HG02840 (cell line): Measurements from ENCODE around the gene LCOR.
"Not testable (repeated sequence)": the region's sequence is repeated elsewhere in the genome, so short reads cannot be mapped to it uniquely, and the experiment has no call there.

Experiments used
- ATAC-seq: cut with Tn5 transposase; IDR thresholded peaks from one replicate; pipeline ENCODE4 v1.9.1; 2021; ENCODE audit warnings: mild to moderate bottlenecking, moderate library complexity, moderate number of reproducible peaks; ENCODE audit not compliant: unreplicated experiment, low FRiP score

Gene LCOR

DNA sequence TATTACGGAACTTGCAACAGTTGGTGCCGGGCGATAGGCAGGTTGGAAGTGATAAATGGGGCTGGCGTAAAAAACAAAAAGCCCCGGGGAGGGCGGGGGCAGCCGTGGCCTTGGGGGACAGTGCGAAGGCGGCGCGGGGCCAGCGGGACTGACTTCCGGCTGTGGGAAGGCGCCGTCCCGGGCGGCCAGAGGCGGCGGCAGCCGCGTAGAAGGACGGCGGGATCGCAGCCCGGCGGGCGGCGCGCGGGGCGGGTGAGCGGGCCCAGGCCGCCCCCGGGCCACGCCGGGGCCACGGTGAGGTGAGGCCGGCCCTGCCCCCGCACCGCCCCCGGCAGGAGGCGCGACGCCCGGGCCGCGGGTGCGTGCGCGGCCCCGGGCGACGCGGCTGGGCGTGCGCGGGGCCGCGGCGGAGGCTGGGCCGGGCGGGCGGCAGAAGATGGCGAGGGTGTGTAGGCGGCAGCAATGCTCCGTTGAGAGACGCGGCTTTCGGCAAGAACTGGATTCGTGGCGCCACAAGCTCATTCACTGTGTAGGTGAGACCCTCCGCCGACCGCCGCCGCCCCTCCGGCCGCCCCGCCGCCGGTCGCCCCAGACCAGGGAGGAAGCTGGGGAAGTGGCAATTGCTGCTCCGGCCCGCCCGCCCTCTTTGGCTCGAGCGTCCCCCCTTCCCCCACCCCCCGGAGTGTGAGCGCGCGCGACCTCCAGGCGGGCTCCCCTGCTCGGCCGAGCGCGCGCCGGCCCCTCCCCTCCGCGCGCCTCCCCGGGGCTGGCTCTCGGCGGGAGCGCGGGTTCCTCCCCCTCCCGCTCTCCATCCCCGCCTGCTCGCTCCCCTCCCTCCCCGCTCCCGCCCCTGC lies at the start of gene LCOR:
Gene LCOR, plus strand, starts transcription at position 432 of the 854 bp plus-strand sequence. CDS start 116,760 bp downstream, outside the sequence.
- ATAC-seq: peak; percentile 52

GRCh38 chr10:96784253-96784652 lies 47.8 kb upstream of the LCOR start:
- ATAC-seq: no peak

DNA sequence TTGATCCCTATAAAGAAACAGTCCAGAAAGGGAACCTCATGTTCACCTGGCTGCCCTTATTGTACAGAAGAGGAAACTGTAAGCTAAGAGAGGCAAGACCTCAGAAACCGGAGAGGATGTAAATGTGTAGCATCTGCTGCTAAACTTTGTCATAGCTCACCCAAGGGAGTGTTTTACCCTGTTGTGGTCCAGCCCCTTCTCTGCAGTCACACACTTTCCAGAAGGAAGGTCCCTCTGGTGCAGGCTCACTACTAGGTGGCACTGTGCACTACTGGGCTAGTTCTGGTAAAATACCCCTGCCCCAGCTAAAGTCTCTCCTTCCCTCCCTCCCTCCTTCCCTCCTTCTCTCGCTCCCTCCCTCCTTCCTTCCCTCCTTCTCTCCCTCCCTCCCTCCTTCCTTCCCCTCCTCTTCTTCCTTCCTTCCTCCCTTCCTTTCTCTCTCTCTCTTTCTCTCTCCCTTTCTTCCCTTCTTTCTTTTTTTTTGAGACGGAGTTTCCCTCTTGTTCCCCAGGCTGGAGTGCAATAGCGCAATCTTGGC lies 42.5 kb upstream of the LCOR start:
- no peak for ATAC-seq

DNA sequence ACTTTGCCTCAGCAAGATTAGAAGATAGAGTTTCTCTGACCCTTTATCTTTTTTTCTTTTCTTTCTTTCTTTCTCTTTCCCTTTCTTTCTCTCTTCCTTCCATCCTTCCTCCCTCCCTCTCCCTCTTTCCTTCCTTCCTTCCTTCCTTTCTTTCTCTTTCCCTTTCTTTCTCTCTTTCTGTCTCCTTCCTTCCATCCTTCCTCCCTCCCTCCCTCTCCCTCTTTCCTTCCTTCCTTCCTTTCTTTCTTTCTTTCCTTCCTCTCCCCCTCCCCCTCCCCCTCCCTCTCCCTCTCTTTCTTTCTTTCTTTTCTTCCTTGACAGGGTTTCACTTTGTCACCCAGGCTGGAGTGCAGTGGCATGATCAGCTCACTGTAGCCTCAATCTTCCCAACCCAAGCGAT lies 40.2 kb upstream of the LCOR start:
- ATAC-seq: no peak

DNA sequence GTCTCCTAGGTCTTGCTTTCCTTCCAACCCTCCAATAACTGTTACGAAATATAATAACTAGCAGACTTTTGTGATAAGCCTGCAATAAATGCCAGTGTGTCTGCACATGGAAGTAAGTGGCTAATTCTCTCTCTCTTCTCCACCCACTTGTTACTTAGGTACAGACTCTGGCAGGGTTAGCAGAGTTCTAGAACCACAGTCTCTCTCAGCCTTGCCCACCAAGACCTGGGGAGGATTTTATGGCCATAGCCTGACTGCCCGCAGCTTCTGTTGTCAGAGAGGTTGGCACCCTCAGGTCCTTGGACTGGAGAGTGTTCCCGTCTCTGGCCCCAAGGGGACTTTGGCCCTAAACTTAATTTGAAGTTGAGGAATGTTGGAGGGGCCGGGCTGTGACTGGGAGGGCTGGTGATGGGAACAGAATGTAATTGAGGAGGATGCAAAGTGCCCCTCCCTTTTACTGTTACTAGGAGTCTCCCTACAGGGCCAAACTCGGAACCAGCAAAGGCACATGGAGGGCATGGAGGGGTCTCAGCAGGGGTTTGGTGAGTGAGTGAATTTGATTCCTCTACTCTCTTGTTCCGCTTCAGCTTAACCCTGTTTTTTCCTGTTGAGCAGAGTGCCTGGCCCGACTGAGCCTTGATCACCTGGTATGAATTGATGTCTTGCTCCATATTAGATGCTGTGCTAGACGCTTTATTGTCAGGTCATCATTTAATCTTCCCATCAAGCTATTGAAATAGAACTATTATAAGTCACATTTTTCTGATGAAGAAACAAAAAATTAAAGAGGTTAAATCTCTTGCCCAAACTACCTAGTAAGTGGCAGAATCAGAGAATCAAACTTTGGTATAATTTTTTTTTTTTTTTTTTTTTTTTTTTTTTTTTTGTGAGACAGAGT lies 37.0 kb upstream of the LCOR start:
- no peak for ATAC-seq

DNA sequence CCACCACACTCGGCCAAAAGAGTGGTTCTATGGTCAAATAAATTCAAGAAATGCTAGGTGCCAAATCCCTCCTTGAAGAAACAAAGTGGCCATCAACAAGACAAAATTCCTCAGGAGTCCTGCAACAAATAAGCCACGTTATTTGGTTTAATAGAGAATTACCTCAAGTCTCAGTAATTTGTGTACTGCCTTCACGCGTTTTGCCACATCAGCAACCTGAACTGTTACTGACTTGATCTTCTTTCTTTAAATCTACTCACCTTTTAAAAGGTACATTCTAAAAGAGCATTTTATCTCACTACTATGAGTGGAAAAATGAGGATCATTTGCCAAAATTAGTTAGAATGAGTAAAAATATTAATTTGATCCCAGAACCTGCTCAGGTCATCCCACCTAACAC lies 34.6 kb upstream of the LCOR start:
- no peak for ATAC-seq

DNA sequence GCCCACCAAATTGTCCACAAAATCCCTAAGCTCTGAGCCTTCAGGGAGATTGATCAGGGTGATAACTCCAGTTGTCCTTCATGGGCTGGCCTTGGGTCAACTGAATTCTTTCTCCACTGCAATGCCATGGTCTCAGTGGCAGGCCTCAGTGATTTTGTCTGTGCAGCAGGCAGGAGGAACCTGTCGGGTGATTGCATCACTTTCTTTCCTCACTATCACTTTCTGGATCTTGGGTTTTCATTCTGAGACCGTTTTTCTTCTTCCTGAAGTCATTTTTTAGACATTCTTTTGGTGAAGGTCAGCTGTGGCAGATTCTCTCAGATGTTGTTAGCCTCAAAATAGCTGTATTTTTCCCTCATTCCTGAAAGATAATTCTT lies 28.8 kb upstream of the LCOR start:
- ATAC-seq: no peak

DNA sequence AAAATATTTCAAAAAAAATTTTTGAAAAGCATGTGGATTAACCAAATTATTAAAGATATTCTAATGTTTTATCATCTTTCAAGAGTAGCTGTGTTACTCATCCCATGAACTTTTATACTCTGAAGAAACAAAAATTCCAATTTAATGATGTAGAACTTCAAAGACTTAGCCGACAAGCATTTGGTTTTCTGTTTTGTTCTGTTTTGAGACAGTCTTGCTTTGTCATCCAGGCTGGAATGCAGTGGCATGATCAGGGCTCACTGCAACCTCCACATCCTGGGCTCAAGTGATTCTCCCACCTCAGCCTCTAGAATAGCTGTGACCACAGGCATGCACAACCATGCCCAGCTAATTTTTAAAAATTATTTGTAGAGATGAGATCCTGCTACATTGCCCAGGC lies 17.8 kb upstream of the LCOR start:
- no peak for ATAC-seq

DNA sequence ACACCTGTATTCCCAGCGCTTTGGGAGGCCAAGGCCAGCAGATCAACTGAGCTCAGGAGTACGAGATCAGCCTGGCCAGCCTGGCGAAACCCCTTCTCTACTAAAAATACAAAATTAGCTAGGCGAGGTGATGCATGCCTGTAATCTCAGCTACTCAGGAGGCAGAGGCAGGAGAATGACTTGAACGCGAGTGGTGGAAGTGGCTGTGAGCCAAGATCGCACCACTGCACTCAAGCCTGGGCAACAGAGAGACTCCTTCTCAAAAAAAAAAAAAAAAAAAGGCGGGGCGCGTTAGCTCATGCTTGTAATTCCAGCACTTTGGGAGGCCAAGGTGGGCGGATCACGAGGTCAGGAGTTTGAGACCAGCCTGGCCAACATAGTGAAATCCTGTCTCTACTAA lies 13.1 kb upstream of the LCOR start:
- ATAC-seq: not testable (repeated sequence)

- no peak for ATAC-seq
These were observed 11.3 kb upstream of the LCOR start for GRCh38 chr10:96820765-96821164.

GRCh38 chr10:96826438-96826837 lies 5.7 kb upstream of the LCOR start:
- no peak for ATAC-seq

DNA sequence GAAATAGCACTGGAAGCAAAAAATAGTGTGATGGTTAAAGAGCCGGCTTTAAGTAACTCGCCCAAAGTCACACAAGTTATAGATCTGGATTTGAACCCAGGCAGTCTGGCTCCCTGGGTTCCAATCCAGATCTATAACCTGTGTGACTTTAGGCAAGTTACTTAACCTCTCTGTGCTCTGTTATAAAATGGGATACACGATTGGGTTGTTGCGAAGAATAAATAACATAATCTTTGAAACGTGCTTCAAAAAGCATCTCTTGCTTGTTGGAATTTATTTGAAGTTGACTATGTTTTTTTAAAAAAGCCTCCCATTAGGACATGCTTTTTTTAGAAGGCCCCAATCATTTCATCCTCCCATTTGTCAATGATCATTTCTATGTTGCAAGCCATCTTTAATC lies 3.5 kb upstream of the LCOR start:
- ATAC-seq: no peak

DNA sequence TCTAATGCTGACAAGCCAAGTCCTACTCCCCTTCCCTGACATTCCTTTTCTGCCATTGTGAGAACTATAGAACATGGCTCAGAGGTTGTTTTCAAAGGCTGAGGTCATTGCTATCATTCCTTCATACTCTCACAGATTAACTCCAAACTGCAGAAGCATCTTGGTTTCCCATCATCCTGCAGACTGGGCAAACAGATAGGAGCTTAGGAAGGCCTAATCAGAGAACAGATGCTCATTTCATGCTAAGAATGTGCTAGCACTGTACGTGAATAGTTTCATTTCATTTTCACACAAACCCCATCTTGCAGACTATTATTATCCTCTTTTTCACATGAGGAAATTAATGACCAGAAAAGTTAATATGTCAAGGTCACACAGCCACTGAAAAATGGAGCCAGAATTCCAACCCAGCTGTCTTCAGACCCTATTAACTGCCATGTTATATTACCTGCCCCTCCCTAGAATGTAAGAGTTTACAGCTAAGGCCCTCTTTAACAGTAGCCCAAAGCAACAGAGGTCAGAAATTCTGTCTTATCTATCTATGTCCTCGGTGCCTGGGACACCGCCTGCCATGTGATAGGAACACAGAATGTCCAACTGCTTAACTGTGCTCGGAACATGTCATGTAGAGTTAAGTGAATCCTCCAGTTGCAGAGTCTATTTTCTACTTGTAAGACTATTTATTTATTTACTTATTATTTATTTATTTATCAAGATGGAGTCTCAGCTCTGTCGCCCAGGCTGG lies 2.9 kb upstream of the LCOR start:
- no peak for ATAC-seq

DNA sequence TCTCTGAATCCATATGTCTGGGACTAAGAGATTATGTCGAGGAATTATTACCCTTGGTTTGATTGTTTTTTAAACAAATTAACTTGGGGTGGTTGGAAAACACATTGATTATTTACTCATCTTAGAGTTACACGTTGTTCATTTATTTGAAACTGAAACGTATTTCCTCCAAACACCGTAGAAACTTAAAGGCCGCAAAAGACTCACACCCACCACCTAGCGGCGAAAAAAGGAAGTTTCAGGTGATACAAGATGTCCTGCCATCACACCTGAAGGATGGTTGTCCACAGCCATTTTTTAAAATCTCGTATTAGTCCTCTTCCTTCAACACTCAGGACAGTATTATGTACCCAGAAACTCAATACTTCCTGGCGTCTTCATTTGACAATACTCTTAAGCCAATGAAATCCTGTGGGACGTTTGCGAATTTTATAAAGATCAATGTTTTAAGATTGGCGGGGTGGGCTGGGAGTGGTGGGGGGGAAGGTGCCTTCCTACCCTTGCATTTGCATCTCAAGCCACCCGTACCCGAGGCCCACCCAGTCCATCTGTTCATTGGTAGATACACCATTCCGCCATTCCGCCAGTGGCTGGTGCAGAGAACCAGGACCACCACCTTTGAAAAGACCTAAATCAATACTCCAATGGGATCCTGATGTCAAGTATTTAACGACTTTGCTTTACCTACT lies 1.4 kb upstream of the LCOR start:
- no peak for ATAC-seq

GRCh38 chr10:96831200-96831866 lies 765 bp upstream of the LCOR start:
- ATAC-seq: no peak

GRCh38 chr10:96832721-96833219 lies 672 bp downstream of the LCOR start:
- ATAC-seq: peak; percentile 49

DNA sequence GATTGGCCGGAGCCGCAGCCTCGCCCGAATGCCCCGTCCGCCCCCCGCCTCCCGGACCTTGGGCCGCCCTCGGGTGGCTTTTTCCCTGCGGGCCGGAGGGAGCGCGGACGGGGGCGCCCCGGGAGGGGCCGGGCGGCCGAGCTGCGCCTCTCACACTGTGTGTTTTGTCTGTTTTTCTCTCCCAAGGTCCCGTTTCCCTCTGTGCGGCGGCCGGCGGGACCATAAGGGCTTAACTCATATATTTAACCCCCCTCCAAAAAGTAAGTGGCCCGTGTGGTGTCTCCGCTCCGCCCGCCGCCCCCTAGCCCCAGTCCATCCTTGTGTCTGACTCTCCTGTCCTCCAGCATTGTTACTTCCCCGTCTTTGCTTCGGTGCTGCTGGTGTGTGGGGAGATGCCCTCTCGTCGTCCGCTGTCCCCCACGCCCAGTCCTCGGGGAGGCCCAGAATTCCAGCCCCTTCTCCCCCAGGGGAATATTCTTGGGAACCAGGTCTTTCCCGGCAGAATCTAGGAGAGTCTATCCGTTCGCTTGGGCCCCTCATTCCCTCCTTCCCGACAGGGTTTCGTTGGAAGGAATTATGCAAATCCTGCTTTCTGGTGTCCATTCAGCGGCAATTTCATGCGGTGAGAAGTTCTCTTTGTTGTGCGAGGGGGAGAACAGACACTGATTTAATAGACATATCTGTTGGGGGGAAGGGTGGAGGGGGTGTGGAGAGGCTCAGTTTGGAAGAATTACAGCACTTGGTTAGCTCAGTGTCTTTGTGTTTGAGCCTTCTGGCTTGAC lies 1.3 kb downstream of the LCOR start:
- no peak for ATAC-seq

- ATAC-seq: no peak
These were observed 2.0 kb downstream of the LCOR start for GRCh38 chr10:96834120-96834519.
